ENCODE data around the gene MED14. TPM values are rescaled to one million over a fixed set of nuclear protein-coding genes. Genes with fewer than 3 reads are reported as not detected.

The MED14 gene
- total RNA-seq, 2 donors from 2014 or later: 16.1 to 22.1 TPM

DNA sequence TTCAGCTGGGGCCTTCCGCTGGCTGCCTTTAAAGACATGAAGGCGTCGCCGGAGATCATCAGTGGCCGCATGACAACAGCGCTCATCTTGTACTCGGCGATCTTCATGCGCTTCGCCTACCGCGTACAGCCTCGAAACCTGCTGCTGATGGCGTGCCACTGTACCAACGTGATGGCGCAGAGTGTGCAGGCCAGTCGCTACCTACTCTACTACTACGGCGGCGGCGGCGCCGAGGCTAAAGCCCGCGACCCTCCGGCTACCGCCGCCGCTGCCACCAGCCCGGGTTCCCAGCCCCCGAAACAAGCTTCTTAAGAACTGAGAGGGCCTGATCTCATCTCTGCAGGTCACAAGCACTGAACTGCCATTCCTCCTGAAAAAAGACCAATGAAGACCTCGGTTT lies 111.7 kb downstream of the MED14 start:
- no peak overlapping the region for H3K4me3 ChIP-seq
- H3K36me3 ChIP-seq: no peaks in the 10 kb centered on the region
- no peak for TF ChIP-seq CTCF (IDR thresholded peaks at IDR 0.05)
- no peak for DNase-seq (ENCODE audit: low spot score)
- no peak overlapping the region for H3K27ac ChIP-seq
- H3K4me1 ChIP-seq: no peaks in the 10 kb centered on the region
- peaks cover 0 to 5% of the 10 kb centered on the region in 2 donors for H3K27me3 ChIP-seq
- no peaks in the 10 kb centered on the region for H3K9me3 ChIP-seq

- H3K36me3 ChIP-seq: no peaks in the 10 kb centered on the region
- no peak within 1 kb of the TSS for H3K4me3 ChIP-seq
- no peak for DNase-seq (ENCODE audit: low spot score)
- H3K27me3 ChIP-seq: peaks cover 0 to 5% of the 10 kb centered on the region in 2 donors
- TF ChIP-seq CTCF (IDR thresholded peaks at IDR 0.05): no peak
- no peaks in the 10 kb centered on the region for H3K9me3 ChIP-seq
- no peaks in the 10 kb centered on the region for H3K4me1 ChIP-seq
- H3K27ac ChIP-seq: no peak within 1 kb of the TSS
These were observed 112.2 kb downstream of the MED14 start, which contains the start of gene MPC1L for GRCh38 chrX:40623139-40623536. Gene MPC1L, plus strand, starts transcription at chrX:40623428. Its CDS starts 138 bp downstream, at chrX:40623566.

- no peak overlapping the region for H3K4me3 ChIP-seq
- no peak overlapping the region for H3K27ac ChIP-seq
- H3K36me3 ChIP-seq: no peaks in the 10 kb centered on the region
- TF ChIP-seq CTCF (IDR thresholded peaks at IDR 0.05): no peak
- H3K9me3 ChIP-seq: no peaks in the 10 kb centered on the region
- H3K27me3 ChIP-seq: peaks cover 0 to 5% of the 10 kb centered on the region in 2 donors
- no peaks in the 10 kb centered on the region for H3K4me1 ChIP-seq
- no peak for DNase-seq (ENCODE audit: low spot score)
These were observed 112.7 kb downstream of the MED14 start for GRCh38 chrX:40622479-40623138.

DNA sequence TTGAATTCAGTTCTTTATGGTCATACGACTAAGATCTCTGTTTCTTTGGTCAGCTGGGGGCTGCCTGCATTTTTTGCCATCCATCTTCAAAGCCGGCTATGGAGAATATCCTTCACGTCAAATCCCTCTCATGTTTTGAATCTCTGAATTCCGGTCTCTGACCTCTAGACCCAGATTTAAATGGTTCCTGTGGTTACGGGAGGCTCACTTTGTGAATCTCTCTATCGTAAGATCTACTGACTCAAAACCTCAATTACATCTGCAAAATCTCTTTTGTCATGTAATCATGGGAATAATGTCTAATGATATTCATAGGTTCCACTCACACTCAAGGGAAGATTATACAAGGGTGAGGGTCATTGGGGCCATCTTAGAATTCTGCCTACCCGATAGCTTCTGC lies 117.8 kb downstream of the MED14 start:
- no peak for DNase-seq (ENCODE audit: low spot score)
- Histone ChIP-seq H3K4me1 (no peaks in the 10 kb centered on the region), H3K36me3 (no peaks in the 10 kb centered on the region), H3K27me3 (no peaks in the 10 kb centered on the region), H3K4me3 (no peak overlapping the region), H3K27ac (no peak overlapping the region), H3K9me3 (no peaks in the 10 kb centered on the region)
- TF ChIP-seq CTCF (IDR thresholded peaks at IDR 0.05): no peak

- TF ChIP-seq CTCF (IDR thresholded peaks at IDR 0.05): no peak
These were observed 119.4 kb downstream of the MED14 start for GRCh38 chrX:40615976-40616375.

GRCh38 chrX:40612511-40612910 lies 122.8 kb downstream of the MED14 start:
- no peak for DNase-seq (ENCODE audit: low spot score)
- no peaks in the 10 kb centered on the region for H3K27me3 ChIP-seq
- no peak overlapping the region for H3K27ac ChIP-seq
- no peaks in the 10 kb centered on the region for H3K4me1 ChIP-seq
- no peak for TF ChIP-seq CTCF (IDR thresholded peaks at IDR 0.05)
- no peaks in the 10 kb centered on the region for H3K36me3 ChIP-seq
- no peak overlapping the region for H3K4me3 ChIP-seq
- no peaks in the 10 kb centered on the region for H3K9me3 ChIP-seq

More at GRCh38 chrX:40615976-40616375, 119.4 kb downstream of the MED14 start:
- H3K4me3 ChIP-seq: no peak overlapping the region
- H3K27ac ChIP-seq: no peak overlapping the region
- no peaks in the 10 kb centered on the region for H3K9me3 ChIP-seq
- H3K27me3 ChIP-seq: no peaks in the 10 kb centered on the region
- DNase-seq (ENCODE audit: low spot score): no peak
- no peaks in the 10 kb centered on the region for H3K4me1 ChIP-seq
- H3K36me3 ChIP-seq: no peaks in the 10 kb centered on the region
